H9 (cell line): ENCODE results near the gene HSPG2. TPM values are rescaled to one million over a fixed set of nuclear protein-coding genes. Genes with fewer than 3 reads are reported as not detected.

Source experiments
- DNase-seq: peaks from one replicate; pipeline ENCODE4 v3.0.0-alpha.2; 2017
- H2AFZ ChIP-seq: one replicate; pipeline ENCODE4 v1.6.1; 2013; ENCODE audit warnings: mild to moderate bottlenecking, low read length, control low read depth, moderate library complexity
- H2AK5ac ChIP-seq: 2 replicates; pipeline ENCODE4 v1.6.1; 2013; ENCODE audit warnings: low read length, control low read depth, mixed read lengths; ENCODE audit not compliant: insufficient read length
- H2BK120ac ChIP-seq: one replicate; pipeline ENCODE4 v1.6.1; 2013; ENCODE audit warnings: low read depth, mild to moderate bottlenecking, low read length, control low read depth, inconsistent platforms; ENCODE audit not compliant: poor library complexity, severe bottlenecking
- H2BK12ac ChIP-seq: 2 replicates; pipeline ENCODE4 v1.6.1; 2013; ENCODE audit warnings: low read length, control low read depth, mixed read lengths, low read depth; ENCODE audit not compliant: insufficient read length
- H2BK15ac ChIP-seq: 2 replicates; pipeline ENCODE4 v1.6.1; 2013; ENCODE audit warnings: low read depth, low read length, control low read depth
- H2BK20ac ChIP-seq: one replicate; pipeline ENCODE4 v1.6.1; 2013; ENCODE audit warnings: low read depth, mild to moderate bottlenecking, low read length, control low read depth, inconsistent platforms; ENCODE audit not compliant: poor library complexity, severe bottlenecking
- H2BK5ac ChIP-seq: 2 replicates; pipeline ENCODE4 v1.6.1; 2013; ENCODE audit warnings: low read length, control low read depth, mixed read lengths; ENCODE audit not compliant: insufficient read length
- H3K14ac ChIP-seq: 2 replicates; pipeline ENCODE4 v1.6.1; 2013; ENCODE audit warnings: low read length, control low read depth; ENCODE audit not compliant: insufficient read depth
- H3K18ac ChIP-seq: 2 replicates; pipeline ENCODE4 v1.6.1; 2013; ENCODE audit warnings: low read depth, mild to moderate bottlenecking, mixed read lengths, low read length, control low read depth; ENCODE audit not compliant: insufficient read length
- H3K23ac ChIP-seq: 2 replicates; pipeline ENCODE4 v1.6.1; 2013; ENCODE audit warnings: low read length, control low read depth, mixed read lengths, low read depth; ENCODE audit not compliant: insufficient read length
- H3K23me2 ChIP-seq: 2 replicates; pipeline ENCODE4 v1.6.1; 2013; ENCODE audit warnings: low read depth, mild to moderate bottlenecking, mixed read lengths, low read length, control low read depth; ENCODE audit not compliant: insufficient read length, poor library complexity, severe bottlenecking
- H3K27ac ChIP-seq: 2 replicates; pipeline ENCODE4 v1.5.1; 2013; ENCODE audit warnings: low read length, control low read depth, mixed read lengths, low read depth; ENCODE audit not compliant: insufficient read length
- H3K27me3 ChIP-seq: 2 replicates; pipeline ENCODE4 v1.6.1; 2013; ENCODE audit warnings: low read length, control low read depth, inconsistent platforms; ENCODE audit not compliant: insufficient read depth
- H3K4ac ChIP-seq: 2 replicates; pipeline ENCODE4 v1.6.1; 2013; ENCODE audit warnings: low read depth, mild to moderate bottlenecking, control low read depth, inconsistent platforms, low read length, moderate library complexity
- H3K4me1 ChIP-seq: 2 replicates; pipeline ENCODE4 v1.6.1; 2013; ENCODE audit warnings: low read length, control low read depth, inconsistent platforms; ENCODE audit not compliant: insufficient read depth
- H3K4me2 ChIP-seq: 2 replicates; pipeline ENCODE4 v1.6.1; 2013; ENCODE audit warnings: low read length, control low read depth, mixed read lengths; ENCODE audit not compliant: insufficient read length, insufficient read depth
- H3K56ac ChIP-seq: 2 replicates; pipeline ENCODE4 v1.6.1; 2013; ENCODE audit warnings: low read depth, mild to moderate bottlenecking, mixed read lengths, low read length, control low read depth; ENCODE audit not compliant: insufficient read length
- H3K79me1 ChIP-seq: 2 replicates; pipeline ENCODE4 v1.6.1; 2013; ENCODE audit warnings: low read depth, mild to moderate bottlenecking, moderate library complexity, low read length, control low read depth, inconsistent platforms; ENCODE audit not compliant: insufficient read depth, poor library complexity, severe bottlenecking
- H3K79me2 ChIP-seq: 2 replicates; pipeline ENCODE4 v1.6.1; 2013; ENCODE audit warnings: low read length, control low read depth, inconsistent platforms; ENCODE audit not compliant: insufficient read depth
- H3K9ac ChIP-seq: 2 replicates; pipeline ENCODE4 v1.6.1; 2013; ENCODE audit warnings: low read length, control low read depth, mixed read lengths; ENCODE audit not compliant: insufficient read length; ENCODE audit errors: extremely low read depth
- H3K9me3 ChIP-seq: one replicate; pipeline ENCODE4 v1.6.1; 2013; ENCODE audit warnings: low read depth, low read length, inconsistent platforms; ENCODE audit not compliant: control insufficient read depth
- H3T11ph ChIP-seq: one replicate; pipeline ENCODE4 v1.6.1; 2013; ENCODE audit warnings: mild to moderate bottlenecking, low read length, control low read depth, inconsistent platforms
- H4K20me1 ChIP-seq: one replicate; pipeline ENCODE4 v1.6.1; 2013; ENCODE audit not compliant: control insufficient read depth, insufficient read length, insufficient read depth
- H4K5ac ChIP-seq: 2 replicates; pipeline ENCODE4 v1.6.1; 2013; ENCODE audit warnings: low read depth, mild to moderate bottlenecking, mixed read lengths, low read length, control low read depth; ENCODE audit not compliant: insufficient read length
- H4K8ac ChIP-seq: replicated peaks from 2 replicates; pipeline ENCODE4 v1.6.1; 2013; ENCODE audit warnings: low read length, control low read depth, mixed read lengths, low read depth; ENCODE audit not compliant: insufficient read length
- H4K91ac ChIP-seq: 2 replicates; pipeline ENCODE4 v1.6.1; 2013; ENCODE audit warnings: low read depth, mild to moderate bottlenecking, moderate library complexity, mixed read lengths, low read length, control low read depth; ENCODE audit not compliant: insufficient read length
- H3K27ac Mint-ChIP-seq, 3 experiments: 2 replicates in 2 of 3; 3 replicates in 1 of 3; pipeline ENCODE4 v1.8.0; 2020 to 2021; ENCODE audit warnings: mixed read lengths in 3 of 3, mild to moderate bottlenecking in 1 of 3, moderate library complexity in 1 of 3
- H3K27me3 Mint-ChIP-seq: 2 replicates; pipeline ENCODE4 v1.8.0; 2021; ENCODE audit warnings: low read depth, mild to moderate bottlenecking, moderate library complexity, mixed read lengths
- H3K36me3 Mint-ChIP-seq, 3 experiments: 2 replicates in 2 of 3; 3 replicates in 1 of 3; pipeline ENCODE4 v1.8.0; 2020 to 2021; ENCODE audit warnings: low read depth in 3 of 3, mixed read lengths in 3 of 3; ENCODE audit not compliant: insufficient read depth in 1 of 3
- H3K4me1 Mint-ChIP-seq, 2 experiments: 2 replicates each; pipeline ENCODE4 v1.8.0; 2020; ENCODE audit warnings: mixed read lengths in 2 of 2
- H3K4me3 Mint-ChIP-seq, 2 experiments: 2 replicates in 1 of 2; 3 replicates in 1 of 2; pipeline ENCODE4 v1.8.0; 2020 to 2021; ENCODE audit warnings: mild to moderate bottlenecking in 2 of 2, mixed read lengths in 2 of 2, moderate library complexity in 1 of 2
- H3K9me3 Mint-ChIP-seq, 2 experiments: 2 replicates in 1 of 2; 3 replicates in 1 of 2; pipeline ENCODE4 v1.8.0; 2020; ENCODE audit warnings: mild to moderate bottlenecking in 2 of 2, mixed read lengths in 2 of 2, moderate library complexity in 1 of 2
- CTCF ChIP-seq: fragments of 200-600 bp; sonication (generic); conservative IDR thresholded peaks from 3 replicates; pipeline ENCODE4 v1.8.0; 2021; ENCODE audit warnings: antibody characterized with exemption, mild to moderate bottlenecking
- WGBS: extraction: QIAGEN DNeasy Blood & Tissue Kit; methylation state at CpG from one replicate; pipeline ENCODE4 v1.1.7; 2013; ENCODE audit warnings: missing lambda C conversion rate, low lambda C conversion rate, mixed read lengths; ENCODE audit not compliant: insufficient read length; ENCODE audit errors: extremely low coverage; 5-methylcytosine and 5-hydroxymethylcytosine counted together
- total RNA-seq: library from RNA; stranded (reverse); gene quantifications from 2 replicates; pipeline ENCODE4 v1.2.1, GENCODE V29; 2021

HSPG2 gene
- total RNA-seq, 1 experiment from 2014 or later = 90.0 TPM

- Histone ChIP-seq H3K27me3 (no peaks in the 10 kb centered on the region), H3K79me2 (no peaks in the 10 kb centered on the region), H3K56ac (no peak overlapping the region), H3K9ac (no peak overlapping the region), H3K4ac (no peak overlapping the region), H4K20me1 (no peaks in the 10 kb centered on the region), H2AFZ (no peak overlapping the region), H2BK120ac (no peak overlapping the region), H2BK5ac (no peak overlapping the region), H2BK20ac (no peak overlapping the region), H3K4me2 (no peak overlapping the region), H2BK12ac (no peak overlapping the region), H3K14ac (no peak overlapping the region; the same call in 1 of the 2 replicates), H4K5ac (no peak overlapping the region), H3T11ph (no peak overlapping the region), H4K91ac (no peak overlapping the region), H3K9me3 (no peaks in the 10 kb centered on the region), H3K79me1 (no peaks in the 10 kb centered on the region), H3K27ac (no peak overlapping the region), H3K23me2 (no peaks in the 10 kb centered on the region), H4K8ac (no peak overlapping the region), H3K18ac (no peak overlapping the region), H2BK15ac (no peak overlapping the region), H3K4me1 (no peaks in the 10 kb centered on the region), H2AK5ac (no peak overlapping the region), H3K23ac (no peak overlapping the region)
- no peak overlapping the region for H3K4me3 Mint-ChIP-seq
- H3K27ac Mint-ChIP-seq = peak overlapping the region; percentile 14 to 89 (median 48); a peak in 3 of 7 replicates
- WGBS = no CpG with 5 or more reads among the region's 14 CpGs
- TF ChIP-seq CTCF = no peak
- H3K27me3 Mint-ChIP-seq = no peaks in the 10 kb centered on the region
- DNase-seq = no peak
- peaks cover 8 to 42% (median 41%) of the 10 kb centered on the region in 3 experiments for H3K36me3 Mint-ChIP-seq
- H3K9me3 Mint-ChIP-seq = no peaks in the 10 kb centered on the region; a peak in 1 of 5 replicates
- peaks cover 11 to 13% of the 10 kb centered on the region in 2 experiments for H3K4me1 Mint-ChIP-seq
Observed at GRCh38 chr1:21893046-21893805, 43.9 kb downstream of the HSPG2 start.
